HL-60/S4 (cell line): ENCODE results near the gene SULT2A1.
"Not testable (repeated sequence)": the region's sequence is repeated elsewhere in the genome, so short reads cannot be mapped to it uniquely, and the experiment has no call there.

Source experiments
- in situ Hi-C: fragments of 300-500 bp; cut with MboI; formaldehyde crosslinking; loops from 2 replicates; pipeline ENCODE4 v1.14.3; 2022; ENCODE audit warnings: low sequenced_read_pairs

The SULT2A1 gene, protein sequence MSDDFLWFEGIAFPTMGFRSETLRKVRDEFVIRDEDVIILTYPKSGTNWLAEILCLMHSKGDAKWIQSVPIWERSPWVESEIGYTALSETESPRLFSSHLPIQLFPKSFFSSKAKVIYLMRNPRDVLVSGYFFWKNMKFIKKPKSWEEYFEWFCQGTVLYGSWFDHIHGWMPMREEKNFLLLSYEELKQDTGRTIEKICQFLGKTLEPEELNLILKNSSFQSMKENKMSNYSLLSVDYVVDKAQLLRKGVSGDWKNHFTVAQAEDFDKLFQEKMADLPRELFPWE

DNA sequence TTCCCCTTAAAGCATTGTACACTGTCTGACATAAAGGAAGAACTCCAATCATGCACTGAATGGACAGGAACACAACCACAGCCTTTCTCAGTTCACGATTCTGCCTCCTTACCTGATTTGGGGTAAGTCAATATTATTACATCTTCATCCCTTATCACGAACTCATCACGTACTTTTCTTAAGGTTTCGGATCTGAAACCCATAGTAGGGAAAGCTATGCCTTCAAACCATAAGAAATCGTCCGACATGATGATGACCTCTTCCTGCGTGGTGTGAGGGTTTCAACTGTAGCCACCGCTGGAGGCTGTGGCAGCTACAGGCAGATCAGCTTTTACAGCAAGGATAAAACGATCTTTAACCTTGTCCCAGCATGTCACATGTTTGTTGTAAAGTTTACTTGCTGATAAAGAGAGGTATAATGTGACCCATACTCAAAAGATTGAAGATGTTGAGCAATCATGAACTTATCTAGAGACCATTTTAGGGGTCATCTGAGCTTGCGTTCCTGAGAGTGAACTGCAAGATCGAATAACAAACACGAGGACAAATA lies at the start of gene SULT2A1:
Gene SULT2A1, minus strand, starts transcription at position 306 of the 550 bp plus-strand sequence. Its CDS starts 58 bp downstream, at position 248.
- in situ Hi-C loops, result no loop called here

DNA sequence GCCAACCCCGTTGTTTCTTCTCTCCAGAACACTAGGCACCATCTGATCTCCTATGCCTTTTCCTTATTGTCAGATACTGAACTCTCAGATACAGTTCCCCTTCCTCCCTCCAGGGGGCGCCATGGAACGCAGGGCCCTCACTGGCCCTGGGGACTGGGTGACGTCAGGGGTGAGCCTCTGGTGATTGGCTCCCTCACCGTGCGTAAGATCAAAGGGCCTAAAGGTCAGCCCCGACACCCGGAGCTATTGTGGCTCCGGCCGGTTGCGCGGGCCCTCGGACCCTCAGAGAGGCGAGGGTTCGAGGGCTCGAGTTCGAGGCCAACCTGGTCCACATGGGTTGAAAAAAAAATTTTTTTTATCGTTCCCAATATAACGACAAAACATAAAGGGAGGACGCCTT lies 42.5 kb upstream of the SULT2A1 start:
- in situ Hi-C loops, result not testable (repeated sequence)

DNA sequence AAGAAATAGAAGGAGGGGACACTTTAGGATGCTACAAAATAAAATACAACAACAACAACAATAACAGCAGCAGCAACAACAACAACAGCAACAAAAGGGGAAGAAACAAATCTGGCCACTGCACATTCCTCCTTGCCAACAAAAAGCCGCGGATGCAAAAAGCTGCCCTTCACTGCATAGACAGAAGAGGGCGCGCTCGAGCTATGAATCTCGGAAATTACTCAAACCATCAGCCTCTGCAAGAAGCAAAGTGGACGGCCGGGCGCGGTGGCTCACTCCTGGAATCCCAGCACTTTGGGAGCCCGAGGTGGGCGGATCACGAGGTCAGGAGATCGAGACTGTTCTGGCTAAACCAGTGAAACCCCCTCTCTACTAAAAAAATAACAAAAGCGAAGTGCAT lies 34.0 kb upstream of the SULT2A1 start:
- in situ Hi-C loops, result not testable (repeated sequence)

DNA sequence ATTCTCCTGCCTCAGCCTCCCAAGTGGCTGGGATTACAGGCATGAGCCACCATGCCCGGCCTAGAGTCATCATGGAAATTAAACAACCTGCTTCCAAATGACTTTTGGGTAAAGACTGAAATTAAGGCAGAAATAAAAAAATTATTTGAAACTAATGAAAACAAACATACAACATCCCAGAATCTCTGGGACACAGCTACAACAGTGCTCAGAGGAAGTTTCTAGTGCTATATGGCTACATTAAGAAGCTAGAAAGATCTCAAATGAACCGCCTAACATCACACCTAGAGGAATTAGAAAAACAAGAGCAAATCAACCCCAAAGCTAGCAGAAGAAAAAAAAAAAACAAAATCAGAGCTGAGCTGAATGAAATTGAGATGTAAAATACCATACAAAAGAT lies 24.1 kb upstream of the SULT2A1 start:
- in situ Hi-C loops, result not testable (repeated sequence)

DNA sequence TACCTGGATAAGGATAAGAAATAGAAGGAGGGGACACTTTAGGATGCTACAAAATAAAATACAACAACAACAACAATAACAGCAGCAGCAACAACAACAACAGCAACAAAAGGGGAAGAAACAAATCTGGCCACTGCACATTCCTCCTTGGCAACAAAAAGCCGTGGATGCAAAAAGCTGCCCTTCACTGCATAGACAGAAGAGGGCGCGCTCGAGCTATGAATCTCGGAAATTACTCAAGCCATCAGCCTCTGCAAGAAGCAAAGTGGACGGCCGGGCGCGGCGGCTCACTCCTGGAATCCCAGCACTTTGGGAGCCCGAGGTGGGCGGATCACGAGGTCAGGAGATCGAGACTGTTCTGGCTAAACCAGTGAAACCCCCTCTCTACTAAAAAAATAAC lies 23.2 kb upstream of the SULT2A1 start:
- in situ Hi-C loops, result not testable (repeated sequence)

DNA sequence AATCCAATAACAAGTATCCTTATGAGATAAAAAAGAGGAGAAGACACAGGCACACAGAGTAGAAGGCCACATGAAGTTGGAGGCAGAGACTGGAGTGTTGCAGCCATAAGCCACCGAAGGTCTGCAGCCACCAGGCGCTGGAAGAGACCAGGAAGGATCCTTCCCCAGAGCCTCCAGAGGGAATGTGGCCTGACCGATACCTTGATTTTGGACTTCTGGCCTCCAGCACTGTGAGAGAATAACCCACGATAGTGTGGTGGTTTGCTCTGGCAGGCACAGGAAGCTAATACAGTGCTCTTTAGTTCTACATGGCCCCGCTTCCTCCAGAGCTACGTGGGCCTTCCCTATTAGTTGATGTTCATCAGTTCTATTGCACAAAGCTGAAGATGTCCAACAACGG lies 15.3 kb upstream of the SULT2A1 start:
- in situ Hi-C loops, result no loop called here

DNA sequence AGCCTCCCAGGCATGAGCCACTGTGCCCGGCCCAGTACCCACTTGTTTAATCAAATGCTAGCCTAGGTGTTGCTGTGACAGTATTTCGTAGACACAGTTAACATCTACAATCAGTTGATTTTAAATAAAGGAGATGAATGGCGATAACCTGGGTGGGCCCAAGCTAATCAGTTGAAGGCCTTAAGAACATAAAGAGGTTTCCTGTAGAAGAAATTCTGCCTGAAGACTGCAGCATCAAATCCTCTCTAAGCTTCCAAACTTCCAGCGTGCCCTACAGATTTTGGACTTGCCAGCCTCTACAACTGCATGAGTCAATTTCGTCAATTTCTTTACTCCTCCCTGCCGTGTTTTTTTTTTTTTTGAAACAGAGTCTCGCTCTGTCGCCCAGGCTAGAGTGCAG lies 13.2 kb upstream of the SULT2A1 start:
- in situ Hi-C loops, result no loop called here

DNA sequence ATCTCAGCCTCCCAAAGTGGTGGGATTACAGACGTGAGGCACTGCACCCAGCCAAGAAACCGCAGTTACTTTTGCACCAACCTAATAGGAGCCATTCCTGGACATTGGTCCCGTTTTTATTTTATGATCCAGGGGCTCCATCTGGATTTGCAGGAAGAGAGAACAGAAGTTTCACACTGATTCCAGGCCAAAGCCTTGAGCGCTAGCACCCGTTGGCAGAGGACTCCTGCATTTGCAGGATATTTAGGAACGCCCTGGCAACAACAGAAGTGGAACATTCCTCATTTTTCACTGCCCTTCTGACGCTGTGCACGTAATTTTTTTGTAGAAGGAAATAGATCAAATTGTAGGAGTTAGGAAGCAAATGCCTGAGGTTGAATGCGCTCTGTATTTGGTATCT lies 11.7 kb upstream of the SULT2A1 start:
- in situ Hi-C loops, result no loop called here

DNA sequence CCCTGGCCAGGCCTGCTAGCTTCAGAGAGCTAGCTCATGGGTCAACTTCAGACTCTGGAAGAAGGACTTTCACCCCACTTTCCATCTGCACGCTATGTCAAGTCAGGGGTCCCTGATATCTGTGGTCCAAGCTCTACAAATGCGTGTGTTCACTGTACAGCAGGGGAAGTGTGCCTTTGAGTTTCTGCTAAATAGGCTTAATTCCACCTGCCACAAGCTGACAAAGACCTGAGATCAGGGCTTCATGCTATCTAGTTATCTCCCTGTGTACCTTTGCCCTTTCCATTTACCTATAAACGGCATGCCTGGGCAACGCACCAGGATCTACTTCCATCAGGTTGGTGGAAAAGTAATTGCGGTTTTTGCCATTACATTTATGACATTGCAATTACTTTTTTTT lies 10.7 kb upstream of the SULT2A1 start:
- in situ Hi-C loops, result no loop called here

DNA sequence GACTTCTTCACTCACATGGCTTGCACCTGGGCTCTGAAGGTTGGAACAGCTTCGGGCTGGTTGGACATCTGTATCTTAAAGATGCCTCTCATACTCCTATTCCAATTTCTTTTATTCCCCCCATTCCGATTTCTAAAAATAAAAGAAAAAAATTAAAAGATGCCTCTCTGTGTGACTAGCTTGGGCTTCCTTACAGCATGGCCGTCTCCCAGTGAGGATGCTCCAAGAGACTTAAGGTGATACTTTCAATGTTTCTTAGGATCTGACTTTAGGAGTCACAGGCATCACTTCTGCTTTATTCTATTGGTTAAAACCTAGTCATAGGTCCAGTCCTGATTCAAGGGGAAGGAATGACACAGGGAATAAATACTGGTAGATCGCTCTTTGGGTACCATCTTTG lies 9.9 kb upstream of the SULT2A1 start:
- in situ Hi-C loops, result no loop called here

DNA sequence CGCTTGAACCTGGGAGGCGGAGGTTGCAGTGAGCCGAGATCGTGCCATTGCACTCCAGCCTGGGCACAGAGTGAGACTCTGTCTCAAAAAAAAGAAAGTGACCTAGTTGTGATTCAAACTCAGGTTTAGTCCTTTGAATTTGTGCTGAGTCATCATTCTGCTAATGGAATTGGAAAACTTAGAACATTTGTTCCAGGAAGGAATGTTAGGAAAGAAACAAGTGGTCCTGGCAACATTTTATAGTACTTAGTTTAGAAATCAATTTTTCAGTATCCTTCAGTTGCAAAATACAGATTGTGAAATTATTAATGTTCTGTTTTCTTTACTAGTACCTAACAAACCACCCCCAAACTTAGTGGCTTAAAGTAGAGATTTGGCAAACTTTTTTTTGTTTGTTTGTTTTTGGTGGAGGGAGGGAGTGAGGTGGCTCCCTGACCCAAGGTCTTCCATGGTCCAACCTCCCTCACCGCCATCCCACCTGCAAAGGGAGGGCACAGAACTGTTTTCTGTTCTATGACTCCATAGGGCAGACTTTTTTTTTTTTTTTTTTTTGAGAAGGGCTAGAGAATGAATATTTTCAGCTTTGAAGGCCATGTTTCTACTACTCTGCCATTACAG lies 9.2 kb upstream of the SULT2A1 start:
- in situ Hi-C loops, result no loop called here

DNA sequence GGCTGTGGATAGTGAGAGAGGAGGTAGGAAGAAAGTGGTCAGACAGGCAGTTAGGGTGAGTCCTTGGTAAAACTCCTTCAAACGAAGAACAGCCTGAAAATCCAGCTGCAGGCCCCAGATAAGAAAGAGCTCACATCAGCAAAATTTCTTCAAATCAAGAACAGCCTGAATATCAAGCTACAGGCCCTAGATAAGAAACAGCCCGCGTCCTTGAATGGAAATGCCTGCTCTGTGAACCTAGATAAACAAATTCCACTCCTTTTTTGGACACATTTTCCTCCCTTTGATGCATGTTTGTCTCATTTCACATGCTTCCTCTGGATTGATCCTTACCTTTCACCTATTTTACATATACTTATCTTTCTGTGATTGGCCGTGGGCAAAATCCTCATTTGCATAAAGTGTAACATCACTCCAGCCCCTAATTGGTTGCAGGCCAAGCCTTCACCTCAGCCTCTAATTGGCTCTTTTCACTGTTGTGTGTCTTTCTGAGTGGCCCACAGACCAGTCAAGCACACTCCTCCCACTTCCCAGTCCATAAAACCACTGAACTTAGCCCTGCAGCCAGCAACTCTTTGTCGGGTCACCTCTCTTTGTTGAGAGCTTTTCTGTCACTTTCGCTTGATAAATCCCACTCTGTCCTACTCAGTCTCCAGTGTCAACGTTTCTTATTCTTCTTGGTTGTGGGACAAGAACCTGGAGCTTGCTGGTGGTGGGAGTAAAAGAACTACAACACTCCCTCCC lies 6.0 kb upstream of the SULT2A1 start:
- in situ Hi-C loops, result no loop called here

DNA sequence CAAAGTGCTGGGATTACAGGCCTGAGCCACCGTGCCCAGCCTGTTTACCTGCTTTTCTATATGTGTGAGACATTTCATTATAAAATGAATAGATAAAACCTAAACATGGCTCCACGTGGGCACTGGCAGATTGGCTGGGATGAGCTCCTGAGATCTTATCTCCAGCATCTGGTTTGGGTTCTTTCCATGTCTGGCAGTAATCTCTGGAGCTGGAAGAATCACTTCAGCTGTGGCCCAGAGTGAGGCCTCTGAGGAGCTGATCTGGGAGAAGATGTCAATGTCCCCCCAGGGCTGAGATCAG lies 5.5 kb upstream of the SULT2A1 start:
- in situ Hi-C loops, result no loop called here

DNA sequence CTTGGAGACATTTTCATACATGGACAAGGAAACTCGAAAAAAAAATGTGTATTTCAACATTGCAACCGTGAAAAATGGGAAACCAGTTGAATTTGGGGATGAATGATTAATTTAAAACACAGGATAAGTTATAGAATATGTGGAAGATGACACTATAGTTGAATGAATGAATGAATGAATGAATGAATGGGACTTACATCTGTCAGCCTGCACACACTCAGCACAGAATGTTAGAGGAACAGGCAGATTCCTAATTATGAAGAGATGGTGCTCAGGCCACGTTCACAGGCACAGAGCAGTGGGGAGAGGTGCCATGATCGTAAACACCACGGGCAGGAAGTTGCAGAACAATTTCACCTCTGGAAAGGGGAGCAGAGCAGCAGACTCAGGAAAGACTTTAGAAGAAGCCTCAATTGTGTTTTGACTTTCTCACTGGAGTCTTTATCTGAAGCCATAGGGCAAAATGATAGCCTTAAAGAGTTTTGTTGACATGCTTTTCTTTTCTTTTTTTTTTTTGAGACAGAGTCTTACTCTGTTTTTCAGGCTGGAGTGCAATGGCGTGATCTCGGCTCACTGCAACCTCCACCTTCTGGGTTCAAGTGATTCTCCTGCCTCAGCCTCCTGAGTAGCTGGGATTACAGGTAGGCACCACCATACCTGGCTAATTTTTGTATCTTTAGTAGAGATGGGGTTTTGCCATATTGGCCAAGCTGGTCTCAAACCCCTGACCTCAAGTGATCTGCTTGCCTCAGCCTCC lies 4.9 kb upstream of the SULT2A1 start:
- in situ Hi-C loops, result no loop called here

DNA sequence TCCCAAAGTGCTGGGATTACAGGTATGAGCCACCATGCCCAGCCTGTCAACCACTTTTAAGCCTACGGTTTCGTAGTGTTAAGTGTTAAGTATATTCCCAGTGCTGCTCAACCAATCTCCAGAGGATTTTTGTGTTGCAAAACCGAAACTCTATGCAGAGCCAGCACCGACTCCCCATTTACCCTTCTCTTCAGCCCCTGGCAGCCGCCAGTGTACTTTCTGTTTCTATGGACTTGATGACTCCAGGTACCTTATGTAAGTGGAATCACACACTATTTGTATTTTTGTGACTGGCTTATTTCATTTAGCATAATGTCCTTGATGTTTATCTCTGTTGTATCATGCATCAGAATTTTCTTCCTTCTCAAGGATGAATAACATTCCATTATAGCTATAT lies 1.1 kb downstream of the SULT2A1 start:
- in situ Hi-C loops, result no loop called here

DNA sequence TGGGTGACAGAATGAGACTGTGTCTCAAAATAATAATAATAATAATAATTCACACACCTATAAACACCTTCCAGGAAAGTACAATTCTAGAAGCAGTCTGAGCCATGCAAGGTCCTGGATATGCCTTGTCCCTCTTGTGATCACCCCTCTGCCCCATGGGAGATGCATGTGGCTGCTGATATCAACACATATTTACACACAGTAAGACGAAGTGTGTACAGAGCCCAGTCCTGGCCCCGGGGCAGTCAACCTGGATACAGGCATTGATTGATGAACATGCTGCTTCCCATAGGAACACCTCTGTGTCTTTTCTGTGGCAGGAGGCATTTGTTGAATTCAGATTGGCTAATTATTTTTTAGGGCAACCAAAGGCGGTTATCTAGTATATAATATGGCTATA lies 3.2 kb downstream of the SULT2A1 start:
- in situ Hi-C loops, result no loop called here

DNA sequence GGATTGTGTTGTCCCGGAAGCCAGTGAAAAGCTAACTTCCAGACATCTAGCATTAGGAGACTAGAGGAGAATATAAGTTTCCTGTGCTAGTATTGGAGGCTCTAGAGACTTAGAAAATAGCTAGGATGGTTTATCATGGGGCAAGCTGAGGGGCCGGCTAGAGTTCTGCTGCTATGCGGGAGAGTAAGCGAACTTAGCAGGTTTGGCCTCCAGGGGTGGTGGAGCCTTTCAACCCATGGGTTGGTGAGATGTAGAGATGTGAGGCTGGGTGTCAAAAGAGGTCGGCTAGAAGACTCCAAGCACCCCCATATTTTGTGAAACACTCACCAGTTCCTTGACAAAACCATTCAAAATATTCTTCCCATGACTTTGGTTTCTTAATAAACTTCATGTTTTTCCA lies 4.4 kb downstream of the SULT2A1 start:
- in situ Hi-C loops, result no loop called here

DNA sequence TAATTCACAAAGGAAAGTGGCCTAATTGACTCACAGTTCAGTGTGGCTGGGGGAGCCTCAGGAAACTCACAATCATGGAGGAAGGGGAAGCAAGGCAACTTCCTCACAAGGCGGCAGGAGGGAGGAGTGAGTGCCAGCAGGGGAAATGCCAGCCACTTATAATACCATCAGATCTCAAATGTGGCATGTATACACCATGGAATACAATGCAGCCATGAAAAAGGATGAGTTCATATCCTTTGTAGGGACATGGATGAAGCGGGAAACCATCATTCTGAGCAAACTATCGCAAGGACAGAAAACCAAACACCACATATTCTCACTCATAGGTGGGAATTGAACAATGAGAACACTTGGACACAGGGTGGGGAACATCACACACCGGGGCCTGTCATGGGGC lies 6.7 kb downstream of the SULT2A1 start:
- in situ Hi-C loops, result not testable (repeated sequence)

DNA sequence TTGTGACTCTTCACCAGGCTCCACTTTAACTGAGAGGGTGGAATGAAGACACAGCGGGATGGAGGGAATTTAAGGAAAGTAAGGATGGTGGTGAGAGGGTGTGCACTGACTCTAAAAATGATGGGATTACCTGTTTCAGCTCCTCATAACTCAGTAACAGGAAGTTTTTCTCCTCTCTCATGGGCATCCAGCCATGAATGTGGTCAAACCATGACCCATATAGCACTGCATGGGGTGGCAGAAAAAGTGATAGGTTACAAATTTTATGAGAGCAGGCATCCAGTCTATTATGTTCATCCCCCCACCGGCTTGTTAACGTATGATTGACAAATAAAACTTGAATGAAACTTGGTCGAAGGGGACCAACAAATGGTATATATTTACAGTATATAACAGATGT lies 7.2 kb downstream of the SULT2A1 start:
- in situ Hi-C loops, result no loop called here

DNA sequence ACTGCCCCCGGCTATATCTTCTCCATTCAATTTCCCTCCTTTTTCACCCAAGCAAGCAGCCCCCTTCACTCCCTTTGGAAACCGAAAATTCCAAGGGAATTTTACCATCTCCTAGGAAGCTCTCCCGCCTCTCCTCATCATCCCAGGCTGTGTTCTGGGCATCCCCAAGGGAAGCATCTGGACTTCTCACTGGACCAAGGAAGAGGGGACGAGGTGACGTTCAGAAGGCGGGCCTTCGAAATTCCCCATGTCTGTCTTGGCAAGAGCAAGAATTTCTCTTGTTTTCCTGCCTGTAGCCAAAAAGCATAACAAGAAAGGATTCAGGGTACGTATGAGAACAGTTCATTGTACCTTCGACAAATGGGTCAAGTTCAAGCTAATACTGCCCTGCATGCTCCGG lies 20.9 kb downstream of the SULT2A1 start:
- in situ Hi-C loops, result no loop called here

DNA sequence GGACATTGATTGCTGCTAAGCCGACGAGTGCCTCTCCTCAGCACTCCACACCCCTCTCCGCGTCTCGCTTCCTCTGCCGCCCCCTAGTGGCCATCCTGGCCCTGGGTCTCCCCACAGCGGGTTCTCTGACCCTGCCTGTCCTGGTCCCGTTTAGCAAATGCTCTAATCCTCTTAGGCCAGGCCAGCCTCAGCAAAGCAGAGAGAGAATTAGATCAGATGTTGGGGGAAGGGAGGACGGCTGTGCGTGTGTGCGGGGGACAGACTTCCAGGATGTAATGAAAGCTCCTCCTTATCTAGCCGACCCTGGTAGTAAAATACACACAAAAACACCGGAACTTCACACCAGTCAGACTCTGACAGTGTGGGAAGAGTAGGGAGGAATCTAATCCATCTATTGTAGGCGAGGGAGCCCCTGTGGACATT lies 22.6 kb downstream of the SULT2A1 start:
- in situ Hi-C loops, result no loop called here
